NCI-H2227 (cell line): Measurements from ENCODE around the gene CERS6.
"Not testable (repeated sequence)": the region's sequence is repeated elsewhere in the genome, so short reads cannot be mapped to it uniquely, and the experiment has no call there.

Experiments used
- DNase-seq: peaks from one replicate; lab custom pipeline; 2025; ENCODE audit not compliant: unreplicated experiment; lab: John Stamatoyannopoulos, UW

Gene CERS6

DNA sequence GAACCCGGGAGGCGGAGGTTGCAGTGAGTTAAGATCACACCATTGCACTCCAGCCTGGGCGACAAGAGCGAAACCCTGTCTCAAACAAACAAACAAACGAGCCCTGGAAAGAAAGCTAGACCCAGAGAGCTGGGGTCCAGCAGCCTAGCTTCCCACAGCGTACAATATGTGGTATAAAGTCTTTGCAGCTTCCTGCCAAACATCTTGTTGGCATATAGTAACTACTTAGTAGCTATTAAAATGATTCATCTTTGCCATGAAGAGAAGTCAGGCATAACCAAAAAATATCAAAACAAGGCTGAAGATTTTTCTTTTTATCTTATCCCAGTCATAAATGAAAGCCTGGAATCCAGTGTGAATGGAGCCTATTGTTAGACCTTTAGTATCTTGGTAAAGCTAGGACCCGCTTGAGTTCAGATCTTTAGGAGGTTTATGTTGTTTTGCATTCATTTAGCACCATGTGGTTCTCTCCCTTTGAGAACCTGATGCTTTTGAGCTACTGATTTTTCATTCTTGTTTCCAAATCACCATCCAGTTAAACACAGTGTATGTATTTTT lies 206.7 kb downstream of the CERS6 start:
- DNase-seq: no peak

DNA sequence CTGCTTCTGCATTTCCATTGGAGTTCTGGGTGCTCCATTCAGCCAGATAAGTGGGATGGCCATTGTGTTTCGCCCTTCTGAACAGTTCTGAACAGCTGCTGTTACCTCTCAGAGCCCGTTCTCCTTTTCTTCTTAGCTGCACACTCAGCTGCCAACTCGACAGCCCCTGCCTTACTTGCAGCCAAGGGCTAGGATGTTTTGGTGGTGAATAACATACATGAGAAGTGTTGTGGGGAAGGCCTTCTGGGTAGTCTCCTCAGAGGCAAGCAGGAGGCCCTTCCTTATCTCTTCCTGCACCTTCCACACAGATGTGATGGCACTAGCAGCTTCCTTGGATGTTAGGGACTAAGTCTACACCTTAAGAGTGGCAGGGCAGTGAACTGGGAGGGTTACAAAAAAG lies 207.9 kb downstream of the CERS6 start:
- no peak for DNase-seq

GRCh38 chr2:168664715-168665114 lies 208.6 kb downstream of the CERS6 start:
- DNase-seq: not testable (repeated sequence)

- DNase-seq: no peak
Measured at GRCh38 chr2:168666339-168666738, 210.3 kb downstream of the CERS6 start.

- DNase-seq: no peak
Measured at GRCh38 chr2:168667156-168667555, 211.1 kb downstream of the CERS6 start.

DNA sequence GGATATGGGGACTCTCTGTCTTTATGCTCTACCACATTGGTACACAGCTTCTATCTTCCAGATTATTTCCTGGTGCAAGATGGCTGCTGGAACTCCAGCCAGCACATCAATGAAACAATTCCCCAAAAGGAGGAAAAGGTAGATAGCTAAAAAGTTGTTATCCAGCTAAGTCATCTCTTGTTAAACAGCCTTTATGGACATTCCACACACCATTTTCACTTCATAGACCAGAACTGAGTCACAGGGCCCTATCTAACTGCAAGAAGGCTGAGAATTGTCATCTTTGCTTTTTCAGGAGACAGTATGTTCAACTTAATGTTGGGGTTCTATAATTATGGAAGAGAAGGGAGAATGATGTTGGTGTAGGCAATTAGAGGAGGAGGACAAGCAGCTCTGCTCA lies 213.1 kb downstream of the CERS6 start:
- no peak for DNase-seq

DNA sequence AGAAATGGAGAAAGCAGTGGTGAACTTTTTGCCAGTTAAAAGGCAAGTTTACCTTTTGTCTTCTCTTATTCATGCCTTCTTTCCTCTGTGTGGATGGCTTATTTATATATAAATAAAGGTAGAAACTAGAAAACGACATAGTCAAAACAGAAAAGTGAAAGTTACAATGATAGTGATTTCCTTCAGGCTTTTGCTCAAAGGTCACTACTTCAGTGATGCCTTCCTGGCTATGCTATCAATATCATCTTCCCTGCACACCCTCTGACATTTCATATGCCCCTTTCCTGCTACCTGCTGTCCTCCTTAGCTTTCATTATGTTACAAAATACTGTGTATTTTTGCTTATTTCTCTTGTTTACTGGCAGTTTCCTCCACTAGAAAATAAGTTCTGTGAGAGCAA lies 214.4 kb downstream of the CERS6 start:
- no peak for DNase-seq

GRCh38 chr2:168671932-168672331 lies 215.9 kb downstream of the CERS6 start:
- DNase-seq: no peak

DNA sequence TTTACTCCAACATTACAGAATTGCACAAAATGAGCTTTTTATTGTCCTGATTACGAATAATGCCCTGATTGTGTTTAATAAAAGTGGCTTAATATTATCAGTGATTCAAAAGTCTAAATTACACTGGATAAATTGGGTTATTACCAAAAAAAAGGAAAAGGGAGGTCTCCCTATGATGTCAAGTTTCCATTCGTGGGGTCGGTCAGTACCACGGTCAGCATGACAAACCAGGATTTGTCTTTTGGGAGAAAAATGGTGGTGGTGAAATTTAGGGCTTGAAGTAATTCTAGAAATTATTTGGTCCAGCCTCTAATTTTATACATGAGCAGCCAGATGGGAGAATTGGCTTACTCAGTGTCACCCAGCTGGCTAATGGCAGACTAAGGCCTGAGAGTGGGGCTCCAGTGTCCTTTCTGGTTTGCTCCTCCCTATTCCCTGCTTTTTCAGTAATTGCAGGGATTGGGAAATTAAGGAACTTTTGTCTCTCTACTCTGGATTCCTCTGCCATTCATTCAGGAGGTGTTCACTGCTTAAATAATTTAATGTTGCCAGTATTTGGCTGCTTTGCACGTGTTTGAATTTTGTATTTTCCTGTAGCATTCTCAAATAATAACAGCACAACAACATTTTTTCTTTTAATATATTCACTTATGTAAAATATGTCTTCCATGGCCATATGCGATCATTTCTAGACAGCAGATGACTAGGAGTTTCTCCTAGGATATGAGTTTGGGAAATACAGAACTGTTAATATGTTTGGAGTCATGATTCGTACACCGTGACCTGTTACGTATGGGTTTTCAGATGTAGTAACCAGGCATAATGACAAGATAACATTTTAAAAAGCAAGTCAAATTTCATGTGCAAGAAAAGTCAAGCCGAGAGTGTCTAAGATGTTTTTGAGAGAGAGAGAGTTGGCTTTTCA lies 217.5 kb downstream of the CERS6 start:
- DNase-seq: no peak

GRCh38 chr2:168678153-168678853 lies 222.2 kb downstream of the CERS6 start:
- DNase-seq: no peak

- no peak for DNase-seq
Measured at GRCh38 chr2:168679081-168679480, 223.0 kb downstream of the CERS6 start.

DNA sequence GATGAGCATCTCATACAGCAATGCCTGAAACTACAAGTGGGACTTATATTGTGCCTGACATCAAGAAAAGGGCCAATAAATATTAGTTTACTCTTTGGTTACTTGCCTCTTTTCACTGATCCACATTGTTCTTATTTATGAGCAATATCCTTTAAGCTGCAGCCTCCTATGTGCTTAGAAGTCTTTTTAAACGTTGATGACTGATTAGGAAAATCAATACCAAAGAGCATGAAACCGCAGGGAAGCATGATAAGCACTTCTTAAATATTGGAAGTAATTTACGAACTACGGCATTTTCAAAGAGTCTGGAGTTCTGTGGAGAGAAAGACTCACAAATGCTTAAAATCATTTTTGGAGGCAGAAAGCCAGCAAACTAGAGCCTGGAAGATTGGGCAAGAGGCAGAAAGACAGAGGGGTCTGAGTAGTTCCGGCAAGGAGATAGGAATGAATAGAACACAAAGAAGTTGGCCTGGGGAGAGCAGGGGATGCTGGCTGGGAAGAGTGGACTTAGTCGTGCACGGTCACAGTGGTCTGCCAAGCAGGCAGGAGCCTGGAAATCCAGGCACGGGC lies 223.8 kb downstream of the CERS6 start:
- no peak for DNase-seq

DNA sequence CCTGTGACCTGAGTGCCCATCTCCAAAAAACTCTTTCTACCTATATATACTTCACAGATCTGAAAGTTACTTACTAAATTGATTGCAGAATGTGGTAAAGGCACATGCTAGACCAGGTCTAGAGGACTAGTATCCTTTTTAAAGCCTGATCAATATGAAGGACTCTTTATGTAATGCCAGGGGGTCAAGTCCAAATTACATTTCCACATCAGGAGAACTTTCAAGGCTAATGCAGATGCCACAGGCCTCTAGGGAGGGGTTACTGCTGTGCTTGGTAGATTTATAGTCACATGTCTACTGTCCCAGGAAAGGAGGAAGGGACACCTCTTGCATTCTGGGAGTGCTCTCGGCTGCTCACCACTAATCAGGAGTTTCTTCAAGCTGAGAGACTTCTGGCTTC lies 227.9 kb downstream of the CERS6 start:
- DNase-seq: no peak

DNA sequence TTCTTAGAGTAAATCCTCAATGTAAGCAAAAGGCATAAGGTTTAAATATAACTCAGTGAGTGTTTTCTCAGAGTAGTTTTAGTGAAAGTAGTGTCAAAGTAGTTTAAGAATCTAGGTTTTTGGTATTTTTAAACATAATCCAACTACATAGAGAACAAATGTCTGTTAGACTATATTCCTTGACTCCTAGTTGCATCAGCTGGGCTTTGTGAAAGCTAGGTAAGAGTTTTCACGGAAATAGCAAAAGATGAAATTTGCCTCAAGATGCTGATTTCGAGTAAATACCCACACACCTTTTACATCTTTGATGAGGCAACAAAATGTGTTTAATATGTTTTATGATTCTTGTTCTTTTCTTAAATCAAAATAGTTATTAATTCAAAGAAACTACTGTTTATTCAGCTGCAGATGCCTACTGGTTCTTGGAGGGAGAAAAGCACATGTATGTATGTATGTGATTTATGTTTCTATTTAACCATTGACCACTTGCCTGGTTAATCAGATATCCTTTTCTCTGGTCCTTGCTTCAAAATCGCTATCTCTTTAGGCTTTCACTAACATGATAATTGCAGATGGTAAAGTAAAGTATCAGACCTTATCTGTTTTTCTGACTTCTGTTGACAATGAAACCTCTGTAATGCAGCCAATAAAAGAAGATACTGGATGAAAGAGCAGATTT lies 229.0 kb downstream of the CERS6 start:
- no peak for DNase-seq

DNA sequence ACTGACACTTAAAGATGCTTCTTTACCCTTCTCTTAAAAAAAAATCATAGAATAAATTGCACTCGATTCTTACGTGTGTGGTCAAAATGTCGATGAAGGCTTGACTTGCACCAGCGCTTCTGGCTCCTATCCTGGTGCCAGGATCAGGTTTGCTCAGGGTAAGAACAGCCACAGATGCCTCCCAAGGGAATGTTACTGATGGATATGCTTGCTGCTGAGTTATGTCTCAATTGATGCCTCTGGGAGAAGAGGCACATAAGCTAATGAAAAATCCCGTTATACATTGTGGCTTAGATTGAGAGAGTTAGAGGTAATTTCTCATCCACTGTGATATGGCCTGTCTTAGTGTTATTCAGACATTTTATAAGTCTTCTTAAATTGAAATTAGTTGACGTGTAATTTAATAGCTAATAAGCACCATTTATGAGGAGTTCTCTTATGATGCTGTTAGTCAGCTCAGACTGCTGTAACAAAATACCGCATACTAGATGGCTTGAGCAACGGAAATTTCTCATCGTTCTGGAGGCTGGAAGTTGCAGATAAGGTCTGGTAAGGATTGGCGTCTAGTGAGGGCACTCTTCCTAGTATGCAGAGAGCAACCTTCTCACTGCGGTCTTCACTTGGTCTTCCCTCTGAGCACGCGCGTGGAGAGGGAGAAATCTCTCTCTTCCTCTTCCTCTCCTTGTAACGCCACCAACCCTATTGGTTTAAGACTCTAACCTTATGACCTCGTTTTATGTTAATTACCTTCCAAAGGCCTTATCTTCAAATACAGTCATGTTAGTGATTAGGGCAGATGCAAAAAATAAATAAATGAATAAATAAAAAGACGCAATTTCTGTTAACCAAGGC lies 229.8 kb downstream of the CERS6 start:
- DNase-seq: no peak

GRCh38 chr2:168686452-168687191 lies 230.6 kb downstream of the CERS6 start:
- DNase-seq: no peak

DNA sequence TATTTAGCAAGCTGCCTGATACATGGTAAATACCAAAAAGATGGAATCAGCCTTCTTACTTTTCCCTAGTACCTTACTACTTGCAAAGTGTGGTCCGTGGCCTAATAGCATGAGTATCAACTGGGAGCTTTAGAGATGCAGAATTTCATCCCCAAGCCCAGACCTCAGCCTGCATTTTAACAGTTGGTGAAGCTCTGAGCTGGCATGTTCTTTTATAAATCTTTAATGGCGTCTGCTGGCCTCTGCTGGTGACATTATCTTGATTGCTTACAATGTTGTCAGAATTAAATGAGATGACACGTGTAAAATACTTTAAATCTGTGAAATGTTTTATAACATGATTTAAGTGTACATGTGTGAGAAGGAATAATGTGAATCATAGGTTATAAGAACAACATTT lies 231.2 kb downstream of the CERS6 start:
- DNase-seq: peak; percentile 22

- no peak for DNase-seq
Measured at GRCh38 chr2:168690381-168690885, 234.4 kb downstream of the CERS6 start.

GRCh38 chr2:168691221-168691620 lies 235.1 kb downstream of the CERS6 start:
- no peak for DNase-seq
